Ascending aorta (tissue), 2 donors: ENCODE results near the gene CORIN. TPM values are rescaled to one million over a fixed set of nuclear protein-coding genes. Genes with fewer than 3 reads are reported as not detected.

Experiments used
- DNase-seq, 2 donors: peaks; one replicate each; pipeline ENCODE4 v3.0.0-alpha.2; 2019; ENCODE audit warnings: low spot score in 2 of 2
- H3K27ac ChIP-seq, 2 donors: fragments of 200-600 bp; sonication (generic); one replicate each; pipeline ENCODE4 v1.5.1; 2016 to 2017; ENCODE audit warnings: mild to moderate bottlenecking in 1 of 2
- H3K27me3 ChIP-seq: fragments of 200-600 bp; sonication (generic); one replicate; pipeline ENCODE4 v1.5.1; 2017
- H3K36me3 ChIP-seq, 2 donors: fragments of 200-600 bp; sonication (generic); one replicate each; pipeline ENCODE4 v1.5.1; 2016
- H3K4me1 ChIP-seq, 2 donors: fragments of 200-600 bp; sonication (generic); one replicate each; pipeline ENCODE4 v1.5.1; 2016 to 2017; ENCODE audit warnings: mild to moderate bottlenecking in 1 of 2
- H3K4me3 ChIP-seq, 2 donors: fragments of 200-600 bp; sonication (generic); one replicate each; pipeline ENCODE4 v1.5.1; 2016 to 2017; ENCODE audit warnings: mild to moderate bottlenecking in 1 of 2
- H3K9me3 ChIP-seq, 2 donors: fragments of 200-600 bp; sonication (generic); one replicate each; pipeline ENCODE4 v1.5.1; 2016
- intact Hi-C: fragments of 100-400 bp; cut with DNase I; formaldehyde crosslinking; loops from one replicate; pipeline ENCODE4 v1.15.1; 2023
- total RNA-seq: library from RNA; depleted of rRNA; stranded (reverse); fragments of >200 nt; gene quantifications from one replicate; pipeline ENCODE4 v1.1.0, GENCODE V29; 2016
- TF ChIP-seq, protein P1 (sequence below), 3 experiments: fragments of 200-600 bp in 2 of 3; fragments of 450-650 bp in 1 of 3; sonication (generic) in 2 of 3; IDR thresholded peaks; one replicate each; pipeline ENCODE4 v1.5.1; 2016 to 2019; ENCODE audit warnings: antibody characterized with exemption in 3 of 3, mild to moderate bottlenecking in 1 of 3, moderate library complexity in 1 of 3

Gene CORIN
- total RNA-seq, 1 donor from 2014 or later = not detected

DNA sequence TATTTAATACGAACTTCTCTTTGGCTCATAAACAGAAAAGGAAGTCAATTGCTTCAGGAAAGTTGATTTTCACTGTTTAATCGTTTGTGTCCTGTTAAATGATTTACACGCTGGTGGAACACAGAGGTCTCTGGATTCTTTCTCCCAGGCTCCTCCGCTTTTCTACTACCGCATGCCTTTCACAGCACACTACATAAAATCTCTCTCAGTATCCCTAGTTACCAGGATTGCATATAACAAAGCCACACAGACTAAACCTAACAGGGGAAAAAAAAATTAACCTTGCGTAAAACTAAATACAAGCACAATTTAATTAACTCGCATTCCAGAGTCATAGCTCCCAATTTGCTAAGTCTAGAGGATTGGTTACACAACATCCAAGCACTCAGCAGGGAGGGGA lies 133.9 kb downstream of the CORIN start:
- no peak overlapping the region for H3K27ac ChIP-seq
- no peaks in the 10 kb centered on the region for H3K4me1 ChIP-seq
- H3K4me3 ChIP-seq = no peak overlapping the region
- TF ChIP-seq, protein P1, sequence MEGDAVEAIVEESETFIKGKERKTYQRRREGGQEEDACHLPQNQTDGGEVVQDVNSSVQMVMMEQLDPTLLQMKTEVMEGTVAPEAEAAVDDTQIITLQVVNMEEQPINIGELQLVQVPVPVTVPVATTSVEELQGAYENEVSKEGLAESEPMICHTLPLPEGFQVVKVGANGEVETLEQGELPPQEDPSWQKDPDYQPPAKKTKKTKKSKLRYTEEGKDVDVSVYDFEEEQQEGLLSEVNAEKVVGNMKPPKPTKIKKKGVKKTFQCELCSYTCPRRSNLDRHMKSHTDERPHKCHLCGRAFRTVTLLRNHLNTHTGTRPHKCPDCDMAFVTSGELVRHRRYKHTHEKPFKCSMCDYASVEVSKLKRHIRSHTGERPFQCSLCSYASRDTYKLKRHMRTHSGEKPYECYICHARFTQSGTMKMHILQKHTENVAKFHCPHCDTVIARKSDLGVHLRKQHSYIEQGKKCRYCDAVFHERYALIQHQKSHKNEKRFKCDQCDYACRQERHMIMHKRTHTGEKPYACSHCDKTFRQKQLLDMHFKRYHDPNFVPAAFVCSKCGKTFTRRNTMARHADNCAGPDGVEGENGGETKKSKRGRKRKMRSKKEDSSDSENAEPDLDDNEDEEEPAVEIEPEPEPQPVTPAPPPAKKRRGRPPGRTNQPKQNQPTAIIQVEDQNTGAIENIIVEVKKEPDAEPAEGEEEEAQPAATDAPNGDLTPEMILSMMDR (IDR thresholded peaks at IDR 0.05) = no peak
- no peaks in the 10 kb centered on the region for H3K27me3 ChIP-seq
- H3K9me3 ChIP-seq = no peaks in the 10 kb centered on the region
- no peaks in the 10 kb centered on the region for H3K36me3 ChIP-seq
- DNase-seq = no peak
- intact Hi-C loops = no loop called here

DNA sequence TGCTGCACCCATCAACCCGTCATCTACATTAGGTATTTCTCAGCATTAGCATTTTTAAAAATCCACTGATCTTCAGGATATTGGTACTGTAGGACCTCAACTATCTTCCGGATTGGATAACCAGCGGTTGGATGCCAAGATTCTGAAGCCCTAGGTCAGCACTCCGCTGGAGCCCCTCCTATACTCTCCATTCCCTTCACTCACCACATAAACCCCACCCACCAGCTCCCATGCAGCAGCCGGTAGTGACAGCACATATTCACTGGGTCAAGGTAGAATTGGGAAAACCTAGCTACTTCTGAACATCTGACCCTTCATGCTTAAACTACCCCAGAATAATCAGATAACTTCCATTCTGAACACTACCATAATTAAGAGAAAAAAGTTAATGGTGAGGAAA lies 134.9 kb downstream of the CORIN start:
- no peak for DNase-seq
- no peaks in the 10 kb centered on the region for H3K4me1 ChIP-seq
- intact Hi-C loops = no loop called here
- no peaks in the 10 kb centered on the region for H3K27me3 ChIP-seq
- H3K9me3 ChIP-seq = no peaks in the 10 kb centered on the region
- no peak overlapping the region for H3K4me3 ChIP-seq
- no peaks in the 10 kb centered on the region for H3K36me3 ChIP-seq
- H3K27ac ChIP-seq = no peak overlapping the region
- TF ChIP-seq, protein P1 (IDR thresholded peaks at IDR 0.05) = no peak

DNA sequence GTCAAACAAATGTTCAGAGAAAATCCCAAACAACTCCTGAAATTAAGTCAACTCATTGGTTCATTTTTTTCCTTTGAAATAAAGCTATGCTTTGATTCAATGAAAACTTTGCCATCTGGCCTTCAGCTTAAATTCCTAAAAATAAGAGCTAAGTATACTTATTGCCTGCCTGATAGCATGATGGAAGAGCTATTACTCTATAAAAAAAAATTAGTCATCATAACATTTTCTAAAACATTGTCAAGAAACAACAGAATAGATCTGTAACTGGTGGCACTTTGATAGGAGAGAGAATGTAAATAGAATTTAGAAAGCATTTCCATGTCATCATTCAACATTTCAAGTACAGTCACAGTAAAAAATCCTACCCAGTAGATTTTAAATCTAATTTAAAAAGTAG lies 136.6 kb downstream of the CORIN start:
- intact Hi-C loops = no loop called here
- TF ChIP-seq, protein P1 (IDR thresholded peaks at IDR 0.05) = no peak
- Histone ChIP-seq H3K27me3 (no peaks in the 10 kb centered on the region), H3K9me3 (no peaks in the 10 kb centered on the region), H3K36me3 (no peaks in the 10 kb centered on the region), H3K4me1 (no peaks in the 10 kb centered on the region), H3K4me3 (no peak overlapping the region), H3K27ac (no peak overlapping the region)
- no peak for DNase-seq

DNA sequence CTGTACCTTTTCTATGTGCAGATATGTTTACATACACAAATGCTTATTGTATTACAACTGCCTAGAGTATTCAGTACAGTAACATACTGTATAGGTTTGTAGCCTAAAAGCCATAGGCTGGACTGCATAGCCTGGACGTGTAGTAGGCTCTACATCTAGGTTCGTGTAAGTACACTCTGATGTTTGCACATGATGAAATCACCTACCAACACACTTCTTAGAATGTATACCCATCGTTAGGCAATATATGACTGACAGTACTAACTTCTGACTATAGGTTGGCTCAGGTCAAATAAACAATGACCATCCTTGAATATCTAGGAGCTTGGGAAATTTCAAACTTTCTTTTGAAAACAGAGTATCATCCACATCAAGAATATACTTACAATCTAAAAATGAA lies 139.0 kb downstream of the CORIN start:
- Histone ChIP-seq H3K36me3 (no peaks in the 10 kb centered on the region), H3K27me3 (no peaks in the 10 kb centered on the region), H3K4me3 (no peak overlapping the region), H3K27ac (no peak overlapping the region), H3K9me3 (no peaks in the 10 kb centered on the region), H3K4me1 (no peaks in the 10 kb centered on the region)
- intact Hi-C loops = loop anchor here (5.0 kb wide), 1 partner anchor 138 kb away; the partner anchor contains the start of gene CORIN
- no peak for DNase-seq
- TF ChIP-seq, protein P1 (IDR thresholded peaks at IDR 0.05) = no peak

DNA sequence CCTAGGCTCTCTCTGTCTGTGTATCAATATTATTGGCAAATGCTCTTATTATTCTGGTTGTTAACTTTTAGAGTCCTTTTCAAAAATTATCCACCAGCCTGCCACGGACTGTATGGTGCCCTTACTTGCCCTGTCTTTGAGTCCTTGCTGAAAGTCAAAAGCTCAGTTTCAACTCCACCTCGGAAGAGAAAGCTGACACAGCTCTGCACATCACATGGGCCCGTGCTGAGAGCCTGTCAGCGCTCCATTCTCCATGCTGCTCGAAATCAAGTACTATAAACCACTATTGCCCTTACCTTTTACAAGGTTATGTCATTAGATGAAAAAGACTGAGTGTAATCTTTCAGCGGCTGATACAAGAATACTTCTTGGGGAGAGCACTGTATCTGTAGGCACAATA lies 141.0 kb downstream of the CORIN start:
- no peaks in the 10 kb centered on the region for H3K36me3 ChIP-seq
- H3K27me3 ChIP-seq = no peaks in the 10 kb centered on the region
- H3K4me1 ChIP-seq = no peaks in the 10 kb centered on the region
- H3K9me3 ChIP-seq = no peaks in the 10 kb centered on the region
- no peak overlapping the region for H3K27ac ChIP-seq
- intact Hi-C loops = loop anchor here (5.0 kb wide), 1 partner anchor 140 kb away; the partner anchor contains the start of gene CORIN
- DNase-seq = no peak
- no peak overlapping the region for H3K4me3 ChIP-seq
- TF ChIP-seq, protein P1 (IDR thresholded peaks at IDR 0.05) = no peak

DNA sequence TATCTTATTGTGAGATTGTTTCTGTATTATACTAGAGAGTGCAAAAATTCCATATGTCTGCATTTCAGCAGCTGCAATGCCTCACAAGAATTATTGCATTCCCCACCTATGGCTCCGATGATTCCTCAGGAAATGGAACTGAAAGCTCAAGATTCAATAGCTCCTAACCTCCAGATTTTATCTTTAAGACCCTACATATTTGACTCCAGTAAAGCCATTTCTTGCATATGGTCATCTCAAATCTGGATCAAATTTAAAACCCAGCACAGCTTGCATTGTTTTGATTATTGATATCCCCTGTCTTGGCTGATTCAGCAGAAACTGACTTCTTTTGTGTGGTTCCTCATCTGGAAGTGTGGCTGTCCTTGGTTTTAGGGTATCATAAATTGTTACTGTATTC lies 142.6 kb downstream of the CORIN start:
- Histone ChIP-seq H3K27me3 (no peaks in the 10 kb centered on the region), H3K9me3 (no peaks in the 10 kb centered on the region), H3K4me3 (no peak overlapping the region), H3K36me3 (no peaks in the 10 kb centered on the region), H3K27ac (no peak overlapping the region), H3K4me1 (no peaks in the 10 kb centered on the region)
- DNase-seq = no peak
- intact Hi-C loops = loop anchor here (5.0 kb wide), 1 partner anchor 142 kb away; the partner anchor contains the start of gene CORIN
- TF ChIP-seq, protein P1 (IDR thresholded peaks at IDR 0.05) = no peak
